Measurements from ENCODE around the gene APBA2.

DNA sequence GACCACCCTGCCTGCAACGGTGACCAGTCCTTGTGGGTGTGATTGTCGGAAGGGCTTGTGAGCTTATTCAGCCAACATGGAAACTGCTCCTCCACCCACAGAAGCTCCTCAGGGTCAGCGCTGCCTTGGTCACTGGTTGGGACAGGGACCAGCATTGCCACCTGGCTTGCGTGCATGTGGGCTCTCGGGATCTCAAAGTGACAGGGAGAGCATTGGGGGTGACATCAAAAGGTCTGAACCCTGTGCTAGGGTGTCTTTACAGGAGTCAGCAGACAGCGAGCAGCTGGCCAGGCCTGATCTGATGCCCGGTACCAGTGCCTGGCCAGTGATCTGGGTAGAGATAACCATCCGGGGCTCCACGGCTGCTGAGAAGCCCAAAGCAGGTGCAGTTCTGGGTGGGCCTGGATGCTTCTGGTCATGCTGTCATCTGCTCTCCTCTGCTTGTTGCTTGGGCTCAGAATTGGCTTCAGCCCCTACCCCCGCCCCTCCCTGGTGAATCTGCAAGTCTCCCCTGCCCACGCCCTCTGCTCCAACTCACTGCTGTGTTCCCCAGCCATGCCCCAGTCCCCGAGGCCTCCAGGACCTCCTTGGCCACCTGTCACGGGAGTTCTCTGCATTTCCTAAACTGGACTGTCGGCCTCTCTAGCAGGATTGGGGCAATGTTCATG, 249.0 kb downstream of the APBA2 start:
- TF ChIP-seq GATA2 (IDR thresholded peaks at IDR 0.05; ENCODE audit: low read depth, low read length): peak; percentile 88
- no peak for TF ChIP-seq GATA3 (IDR thresholded peaks at IDR 0.05; ENCODE audit: low read depth, low read length)

All from SH-SY5Y (cell line).